Spleen (tissue), 7 donors: ENCODE results near the gene DLG2.

ENCODE experiments used
- POLR2A ChIP-seq, 3 donors: fragments of 450-650 bp; IDR thresholded peaks; one replicate each; pipeline ENCODE4 v1.5.1; 2017; ENCODE audit warnings: antibody characterized with exemption in 3 of 3, mild to moderate bottlenecking in 1 of 3
- POLR2AphosphoS5 ChIP-seq, 3 donors: sonication (generic); formaldehyde crosslinking; IDR thresholded peaks; one replicate each; pipeline ENCODE4 v1.5.1; 2017; ENCODE audit warnings: antibody characterized with exemption in 3 of 3
- TF ChIP-seq, protein P1 (sequence below), 11 experiments: fragments of 200-600 bp in 7 of 11; fragments of 450-650 bp in 4 of 11; sonication (generic) in 4 of 11; IDR thresholded peaks in 8 of 11; conservative IDR thresholded peaks in 3 of 11; 1 replicate in 7 of 11; 2 replicates in 4 of 11; pipeline versions ENCODE4 v1.4.0 to v1.8.0; 2016 to 2021; ENCODE audit warnings: antibody characterized with exemption in 11 of 11, inconsistent platforms in 4 of 11, mild to moderate bottlenecking in 1 of 11
- donor health status: DM: no; HTN: no; CAD: no; lungs with moderate emphysema.
- donor health status: DM: no; HTN: no; CAD: no.
- donor health status: DM: no; HTN: no; CAD: no.

DNA sequence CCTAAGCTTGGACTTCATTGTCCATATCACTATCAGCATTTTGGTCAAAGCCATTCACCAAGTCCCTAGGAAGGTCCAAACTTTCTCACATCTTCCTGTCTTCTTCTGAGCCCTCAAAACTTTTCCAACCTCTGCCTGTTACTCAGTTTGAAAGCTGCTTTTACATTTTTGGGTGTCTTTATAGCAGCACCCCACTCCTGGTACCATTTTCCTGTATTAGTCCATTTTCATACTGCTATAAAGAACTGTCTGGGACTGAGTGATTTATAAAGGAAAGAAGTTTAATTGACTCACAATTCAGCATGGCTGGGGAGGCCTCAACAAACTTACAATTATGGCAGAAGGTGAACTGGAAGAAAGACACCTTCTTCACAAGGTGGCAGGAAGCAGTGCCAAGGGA is 1624.0 kb downstream of the DLG2 start:
- TF ChIP-seq POLR2AphosphoS5 (IDR thresholded peaks at IDR 0.05): no peak
- TF ChIP-seq, protein P1, sequence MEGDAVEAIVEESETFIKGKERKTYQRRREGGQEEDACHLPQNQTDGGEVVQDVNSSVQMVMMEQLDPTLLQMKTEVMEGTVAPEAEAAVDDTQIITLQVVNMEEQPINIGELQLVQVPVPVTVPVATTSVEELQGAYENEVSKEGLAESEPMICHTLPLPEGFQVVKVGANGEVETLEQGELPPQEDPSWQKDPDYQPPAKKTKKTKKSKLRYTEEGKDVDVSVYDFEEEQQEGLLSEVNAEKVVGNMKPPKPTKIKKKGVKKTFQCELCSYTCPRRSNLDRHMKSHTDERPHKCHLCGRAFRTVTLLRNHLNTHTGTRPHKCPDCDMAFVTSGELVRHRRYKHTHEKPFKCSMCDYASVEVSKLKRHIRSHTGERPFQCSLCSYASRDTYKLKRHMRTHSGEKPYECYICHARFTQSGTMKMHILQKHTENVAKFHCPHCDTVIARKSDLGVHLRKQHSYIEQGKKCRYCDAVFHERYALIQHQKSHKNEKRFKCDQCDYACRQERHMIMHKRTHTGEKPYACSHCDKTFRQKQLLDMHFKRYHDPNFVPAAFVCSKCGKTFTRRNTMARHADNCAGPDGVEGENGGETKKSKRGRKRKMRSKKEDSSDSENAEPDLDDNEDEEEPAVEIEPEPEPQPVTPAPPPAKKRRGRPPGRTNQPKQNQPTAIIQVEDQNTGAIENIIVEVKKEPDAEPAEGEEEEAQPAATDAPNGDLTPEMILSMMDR (IDR thresholded peaks at IDR 0.05 in 8 of 11, conservative IDR thresholded peaks at IDR 0.05 in 3 of 11): no peak
- no peak for TF ChIP-seq POLR2A (IDR thresholded peaks at IDR 0.05)
